HEK293 (cell line): ENCODE measurements around the gene CDK11A.
"Not testable (repeated sequence)": the region's sequence is repeated elsewhere in the genome, so short reads cannot be mapped to it uniquely, and the experiment has no call there.

Experiments
- GLI2 ChIP-seq: fragments of 450-650 bp; formaldehyde crosslinking; IDR thresholded peaks from 2 replicates; pipeline ENCODE4; 2017; ENCODE audit warnings: missing biosample characterization, missing genetic modification characterization, low read depth, borderline replicate concordance
- SP2 ChIP-seq: fragments of 450-650 bp; formaldehyde crosslinking; IDR thresholded peaks from 2 replicates; pipeline ENCODE4 v1.5.1; 2016; ENCODE audit warnings: missing biosample characterization, missing genetic modification characterization
- TCF7L2 ChIP-seq: IDR thresholded peaks from 2 replicates; pipeline ENCODE4 v1.6.1; 2011; ENCODE audit warnings: low read depth, mild to moderate bottlenecking, inconsistent platforms, low read length, moderate library complexity, borderline replicate concordance
- ZBTB7A ChIP-seq: fragments of 450-650 bp; formaldehyde crosslinking; IDR thresholded peaks from 2 replicates; pipeline ENCODE4 v1.5.1; 2016; ENCODE audit warnings: low read depth, missing biosample characterization, missing genetic modification characterization
- ZNF138 ChIP-seq: fragments of 450-650 bp; formaldehyde crosslinking; IDR thresholded peaks from 2 replicates; pipeline ENCODE4 v1.5.1; 2016; ENCODE audit warnings: missing biosample characterization, missing genetic modification characterization, borderline replicate concordance
- TF ChIP-seq, protein P1 (sequence below): fragments of 450-650 bp; formaldehyde crosslinking; IDR thresholded peaks from 2 replicates; pipeline ENCODE4 v1.5.1; 2016; ENCODE audit warnings: missing biosample characterization, missing genetic modification characterization
- TF ChIP-seq, protein P2 (sequence below): fragments of 450-650 bp; formaldehyde crosslinking; IDR thresholded peaks from 2 replicates; pipeline ENCODE4 v1.5.1; 2016; ENCODE audit warnings: missing biosample characterization, missing genetic modification characterization

DNA sequence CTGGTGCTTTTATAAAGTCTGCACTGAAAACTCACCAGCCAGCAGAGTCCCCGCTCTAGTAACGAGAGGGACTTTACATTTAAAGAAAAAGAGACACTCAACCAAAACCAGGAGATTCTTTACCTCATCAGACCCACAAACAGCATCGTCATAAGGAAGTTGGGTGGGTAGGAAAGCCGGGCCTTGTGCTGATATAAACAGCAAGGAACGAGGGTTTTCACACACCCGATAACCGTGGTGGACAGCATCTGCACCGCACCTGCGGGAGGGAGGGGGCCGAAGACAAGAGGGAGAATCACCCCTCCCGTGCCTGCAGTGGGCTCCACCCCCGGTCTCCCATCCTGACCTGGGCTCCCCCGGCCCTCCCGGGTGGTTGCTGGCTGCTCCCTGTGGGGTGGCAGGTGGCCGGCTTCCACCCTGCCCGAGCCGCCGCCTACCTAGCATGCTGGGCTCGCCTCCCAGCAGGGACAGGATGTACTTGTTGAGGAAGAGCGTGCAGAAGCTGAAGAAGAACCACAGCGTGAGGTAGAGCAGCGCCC is 14.7 kb upstream of the CDK11A start:
- TF ChIP-seq, protein P1, sequence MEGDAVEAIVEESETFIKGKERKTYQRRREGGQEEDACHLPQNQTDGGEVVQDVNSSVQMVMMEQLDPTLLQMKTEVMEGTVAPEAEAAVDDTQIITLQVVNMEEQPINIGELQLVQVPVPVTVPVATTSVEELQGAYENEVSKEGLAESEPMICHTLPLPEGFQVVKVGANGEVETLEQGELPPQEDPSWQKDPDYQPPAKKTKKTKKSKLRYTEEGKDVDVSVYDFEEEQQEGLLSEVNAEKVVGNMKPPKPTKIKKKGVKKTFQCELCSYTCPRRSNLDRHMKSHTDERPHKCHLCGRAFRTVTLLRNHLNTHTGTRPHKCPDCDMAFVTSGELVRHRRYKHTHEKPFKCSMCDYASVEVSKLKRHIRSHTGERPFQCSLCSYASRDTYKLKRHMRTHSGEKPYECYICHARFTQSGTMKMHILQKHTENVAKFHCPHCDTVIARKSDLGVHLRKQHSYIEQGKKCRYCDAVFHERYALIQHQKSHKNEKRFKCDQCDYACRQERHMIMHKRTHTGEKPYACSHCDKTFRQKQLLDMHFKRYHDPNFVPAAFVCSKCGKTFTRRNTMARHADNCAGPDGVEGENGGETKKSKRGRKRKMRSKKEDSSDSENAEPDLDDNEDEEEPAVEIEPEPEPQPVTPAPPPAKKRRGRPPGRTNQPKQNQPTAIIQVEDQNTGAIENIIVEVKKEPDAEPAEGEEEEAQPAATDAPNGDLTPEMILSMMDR (tag by site-specific recombination) = not testable (repeated sequence)
- not testable (repeated sequence) for TF ChIP-seq SP2 (tag by site-specific recombination); ZBTB7A; TCF7L2; GLI2 (tag by site-specific recombination); ZNF138 (tag by site-specific recombination)
- TF ChIP-seq, protein P2, sequence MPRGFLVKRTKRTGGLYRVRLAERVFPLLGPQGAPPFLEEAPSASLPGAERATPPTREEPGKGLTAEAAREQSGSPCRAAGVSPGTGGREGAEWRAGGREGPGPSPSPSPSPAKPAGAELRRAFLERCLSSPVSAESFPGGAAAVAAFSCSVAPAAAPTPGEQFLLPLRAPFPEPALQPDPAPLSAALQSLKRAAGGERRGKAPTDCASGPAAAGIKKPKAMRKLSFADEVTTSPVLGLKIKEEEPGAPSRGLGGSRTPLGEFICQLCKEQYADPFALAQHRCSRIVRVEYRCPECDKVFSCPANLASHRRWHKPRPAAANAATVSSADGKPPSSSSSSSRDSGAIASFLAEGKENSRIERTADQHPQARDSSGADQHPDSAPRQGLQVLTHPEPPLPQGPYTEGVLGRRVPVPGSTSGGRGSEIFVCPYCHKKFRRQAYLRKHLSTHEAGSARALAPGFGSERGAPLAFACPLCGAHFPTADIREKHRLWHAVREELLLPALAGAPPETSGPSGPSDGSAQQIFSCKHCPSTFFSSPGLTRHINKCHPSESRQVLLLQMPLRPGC (tag by site-specific recombination) = not testable (repeated sequence)
